GM19455 (cell line): ENCODE data around the gene MED28.
"Not testable (repeated sequence)": the region's sequence is repeated elsewhere in the genome, so short reads cannot be mapped to it uniquely, and the experiment has no call there.

Experiments used
- ATAC-seq: cut with Tn5 transposase; IDR thresholded peaks from one replicate; pipeline ENCODE4 v1.9.1; 2021; ENCODE audit not compliant: unreplicated experiment

Gene MED28

DNA sequence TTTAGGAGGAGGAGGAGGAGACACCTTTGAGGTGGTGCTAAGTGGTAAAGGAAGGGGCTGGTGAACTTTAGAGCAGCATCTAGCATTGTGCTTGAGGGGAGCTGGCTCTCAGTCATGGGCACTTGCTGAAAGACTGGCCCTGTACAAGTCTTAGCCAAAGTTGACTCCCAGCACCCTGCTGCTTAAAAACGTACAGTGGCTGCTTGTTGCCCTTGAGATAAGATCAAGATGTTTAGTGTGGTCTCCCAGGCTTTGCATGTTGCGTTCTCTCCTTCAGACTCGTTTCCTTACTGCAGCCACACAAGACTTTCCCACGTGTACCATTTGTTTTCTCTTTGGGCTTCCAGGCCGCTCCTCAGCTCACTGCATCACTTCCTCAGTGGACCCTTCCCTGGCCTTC, 1.8 kb downstream of the MED28 start:
- ATAC-seq: no peak

DNA sequence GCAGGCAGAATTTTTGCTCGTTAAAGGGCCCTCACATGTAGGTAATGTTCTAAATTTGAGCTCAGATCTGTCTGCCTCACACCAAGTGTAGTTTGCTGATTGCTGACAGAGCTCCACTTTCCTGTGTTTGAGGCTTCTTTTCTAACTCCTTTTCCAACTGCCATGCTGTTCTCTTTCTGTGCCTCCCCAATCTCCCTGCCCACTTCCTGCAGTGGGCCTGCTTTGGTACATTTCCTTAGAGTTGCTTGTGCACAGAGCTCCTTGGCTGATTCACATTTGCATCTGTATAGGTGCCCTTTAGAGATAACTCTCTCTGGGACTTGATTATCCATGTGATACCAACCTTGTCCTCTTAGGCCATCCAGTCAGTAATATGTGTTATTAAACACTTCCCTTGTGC, 4.5 kb downstream of the MED28 start:
- ATAC-seq: no peak

- ATAC-seq: no peak
These were observed 5.1 kb downstream of the MED28 start for GRCh38 chr4:17619416-17620105.

- ATAC-seq: no peak
These were observed 9.1 kb downstream of the MED28 start for GRCh38 chr4:17623451-17624001.

DNA sequence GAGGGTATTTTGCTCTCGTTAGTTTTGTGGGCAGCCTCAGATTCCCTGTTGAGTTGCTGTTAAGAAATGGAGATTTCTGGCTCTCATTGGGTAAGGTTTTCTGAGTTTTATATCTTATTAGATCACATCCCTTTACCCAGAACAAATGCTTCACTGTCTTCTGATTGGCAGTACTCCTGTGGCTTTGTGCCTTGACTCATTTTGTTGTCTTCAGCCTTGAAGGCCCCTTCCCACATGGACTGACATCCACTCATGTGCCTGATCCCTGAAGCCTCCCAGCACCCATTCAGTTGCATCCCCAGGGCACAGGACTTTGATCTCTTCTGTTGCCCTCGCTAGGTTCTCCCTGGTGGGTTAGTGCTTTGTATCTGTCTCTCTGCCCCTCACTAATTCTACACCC, 10.4 kb downstream of the MED28 start:
- no peak for ATAC-seq

- ATAC-seq: no peak
These were observed 15.8 kb downstream of the MED28 start for GRCh38 chr4:17630228-17630627.

DNA sequence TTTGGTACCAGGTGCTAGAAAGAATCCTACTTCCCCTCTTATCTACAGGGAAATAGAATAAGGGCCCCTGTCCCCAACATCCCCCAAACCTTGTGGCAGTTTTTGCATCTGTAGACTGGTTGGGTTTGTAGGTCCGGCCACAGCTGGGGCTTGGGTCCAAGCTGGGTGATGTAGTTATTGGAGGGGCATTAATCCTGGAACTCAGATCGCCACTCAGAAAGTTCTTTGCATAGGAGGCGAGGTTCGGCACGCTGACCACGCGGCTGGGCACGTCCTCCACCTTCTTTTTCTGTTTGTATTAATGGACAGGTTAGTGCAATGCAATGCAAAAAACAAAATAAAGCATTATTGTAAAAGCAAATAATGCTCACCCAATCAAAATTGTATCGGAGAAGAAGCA, 19.2 kb downstream of the MED28 start:
- no peak for ATAC-seq

DNA sequence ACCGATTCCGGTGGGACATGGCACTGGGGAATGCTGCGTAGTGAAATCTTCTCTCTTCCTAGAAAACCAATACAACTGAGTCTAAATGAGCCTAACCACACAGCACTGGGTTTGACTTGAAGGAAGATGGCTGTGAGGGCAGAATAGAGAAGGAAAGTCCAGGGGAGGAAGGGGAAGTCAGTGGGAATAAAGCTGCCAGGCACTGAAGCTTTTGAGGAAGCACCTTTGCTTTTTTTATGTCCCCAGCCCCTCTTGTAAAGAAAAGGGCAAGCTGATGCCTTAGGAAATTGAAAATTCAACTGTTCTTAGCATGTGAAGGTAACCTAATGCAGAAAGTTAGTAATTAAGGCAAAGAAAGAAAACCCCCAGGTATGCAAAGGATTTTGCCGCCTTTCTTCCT, 20.6 kb downstream of the MED28 start:
- no peak for ATAC-seq

DNA sequence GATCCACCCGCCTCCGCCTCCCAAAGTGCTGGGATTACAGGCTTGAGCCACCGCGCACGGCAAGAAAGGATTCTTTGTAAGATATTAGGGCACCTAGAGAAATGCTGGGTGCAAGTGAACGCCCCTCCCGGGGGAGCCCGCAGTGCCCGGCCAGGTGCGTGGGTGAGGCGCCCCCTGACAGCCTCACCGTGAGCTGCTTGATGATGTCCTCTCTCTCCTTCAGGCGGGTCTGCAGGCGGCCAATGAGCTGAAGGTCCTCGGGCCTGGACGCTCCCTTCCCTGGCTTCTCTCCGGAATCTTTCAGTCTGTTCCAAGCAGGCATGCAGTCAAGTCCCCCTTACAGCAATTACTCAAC, 21.9 kb downstream of the MED28 start:
- peak; percentile 11 for ATAC-seq

GRCh38 chr4:17636696-17637622, 22.5 kb downstream of the MED28 start:
- ATAC-seq: peak; percentile 94

DNA sequence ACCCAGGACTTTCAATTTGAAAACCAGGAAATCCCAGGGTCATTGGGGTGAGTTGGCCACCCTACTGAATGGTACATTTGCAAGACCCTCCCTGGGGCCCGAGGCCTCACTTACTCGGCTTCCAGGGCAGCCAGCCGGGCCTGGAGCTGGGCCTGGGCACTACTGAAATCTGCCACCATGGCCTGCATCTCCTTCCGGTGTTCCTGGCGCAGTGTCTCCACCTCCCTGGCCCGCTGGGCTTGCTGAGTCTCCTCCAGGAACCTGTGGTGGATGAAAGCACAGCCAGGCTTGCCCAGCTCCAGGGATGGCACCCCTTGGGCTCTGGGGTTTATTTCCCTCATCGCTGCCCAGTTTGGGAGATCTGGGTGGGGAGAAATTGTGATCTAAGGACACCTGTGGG, 24.7 kb downstream of the MED28 start:
- no peak for ATAC-seq

DNA sequence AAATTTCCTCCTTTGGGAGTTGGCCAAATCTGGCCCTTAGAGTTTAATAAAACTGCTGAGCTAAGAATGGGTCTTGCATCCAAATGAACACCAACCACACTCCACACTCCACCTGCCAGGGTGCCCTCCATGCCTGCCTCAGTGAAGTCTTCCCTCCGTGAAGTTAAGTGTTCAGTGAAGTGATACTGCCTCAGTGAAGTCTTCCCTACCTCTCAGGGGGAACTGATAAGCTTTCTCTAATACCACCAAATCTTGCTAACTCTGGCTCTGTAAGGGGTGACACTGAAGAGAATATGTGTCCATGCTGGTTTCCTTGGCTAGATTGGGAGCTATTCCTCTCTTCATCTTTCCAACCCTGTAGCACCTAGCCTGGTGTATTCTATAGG, 27.9 kb downstream of the MED28 start:
- ATAC-seq: no peak

GRCh38 chr4:17646693-17647092, 32.3 kb downstream of the MED28 start:
- ATAC-seq: no peak

DNA sequence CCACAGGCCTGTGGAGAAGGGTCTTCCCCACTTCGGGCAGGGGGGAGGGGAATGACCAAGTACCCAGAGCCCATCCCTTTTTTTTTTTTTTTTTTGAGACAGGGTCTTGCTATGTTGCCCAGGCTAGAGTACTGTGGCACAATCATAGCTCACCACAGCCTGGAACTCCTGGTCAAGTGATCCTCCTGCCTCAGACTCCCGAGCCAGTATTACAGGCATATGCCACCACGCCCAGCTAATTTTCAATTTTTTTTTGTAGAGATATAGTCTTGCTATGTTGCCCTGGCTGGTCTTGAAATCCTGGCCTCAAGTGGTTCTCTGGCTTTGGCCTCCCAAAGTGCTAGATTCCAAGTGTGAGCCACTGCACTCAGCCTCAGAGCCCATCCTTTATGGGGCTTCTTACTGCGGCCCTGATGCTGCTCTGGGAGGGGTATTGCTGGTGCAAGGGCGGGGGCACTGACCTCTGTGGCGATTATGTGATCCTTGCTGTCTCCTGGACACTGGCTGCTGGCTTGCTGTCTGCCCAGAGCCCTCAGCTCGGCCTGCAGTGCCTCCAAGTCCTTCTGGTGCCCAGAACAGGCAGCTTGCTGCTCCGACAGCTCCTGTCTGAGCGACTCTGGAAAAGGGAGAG, 32.9 kb downstream of the MED28 start:
- no peak for ATAC-seq

- ATAC-seq: no peak
These were observed 33.5 kb downstream of the MED28 start for GRCh38 chr4:17647927-17648326.

DNA sequence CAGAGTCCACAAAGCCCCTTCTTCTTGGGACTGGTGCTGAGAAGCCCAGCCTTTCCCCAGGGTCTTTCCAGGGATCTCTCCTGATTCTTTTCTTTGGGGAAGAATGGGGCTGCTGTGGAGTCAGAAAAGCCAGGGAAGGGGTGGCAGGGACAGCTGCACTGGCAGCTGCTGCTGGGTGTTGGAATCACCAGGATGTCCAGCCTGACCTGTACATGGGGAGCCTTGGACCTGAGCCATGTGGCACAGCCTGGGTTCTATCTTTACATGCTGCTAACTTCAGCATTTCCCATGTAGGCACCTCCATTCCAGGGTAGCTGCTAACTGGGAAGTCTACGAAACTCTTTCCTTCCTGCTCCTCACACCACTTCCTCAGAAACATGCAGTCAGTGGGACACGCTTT, 36.0 kb downstream of the MED28 start:
- no peak for ATAC-seq

DNA sequence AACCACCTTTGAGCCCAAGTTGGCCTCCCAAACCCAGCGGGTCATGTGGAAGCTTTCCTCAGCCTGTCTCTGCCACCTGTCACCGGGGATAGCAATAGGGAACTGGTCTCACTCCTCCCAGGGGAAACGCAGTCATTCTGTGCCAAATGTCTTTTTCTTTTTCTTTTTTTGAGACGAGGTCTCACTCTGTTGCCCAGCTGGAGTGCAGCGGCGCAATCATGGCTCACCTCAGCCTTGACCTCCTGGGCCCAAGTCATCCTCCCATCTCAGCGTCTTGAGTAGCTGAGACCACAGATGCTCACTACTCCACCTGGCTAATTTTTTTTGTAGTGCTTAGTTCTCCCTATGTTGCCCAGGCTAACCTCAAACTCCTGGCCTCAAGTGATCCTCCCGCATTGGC, 40.3 kb downstream of the MED28 start:
- ATAC-seq: no peak

- no peak for ATAC-seq
These were observed 42.6 kb downstream of the MED28 start for GRCh38 chr4:17657090-17657489.

- ATAC-seq: no peak
These were observed 43.4 kb downstream of the MED28 start for GRCh38 chr4:17657849-17658248.

DNA sequence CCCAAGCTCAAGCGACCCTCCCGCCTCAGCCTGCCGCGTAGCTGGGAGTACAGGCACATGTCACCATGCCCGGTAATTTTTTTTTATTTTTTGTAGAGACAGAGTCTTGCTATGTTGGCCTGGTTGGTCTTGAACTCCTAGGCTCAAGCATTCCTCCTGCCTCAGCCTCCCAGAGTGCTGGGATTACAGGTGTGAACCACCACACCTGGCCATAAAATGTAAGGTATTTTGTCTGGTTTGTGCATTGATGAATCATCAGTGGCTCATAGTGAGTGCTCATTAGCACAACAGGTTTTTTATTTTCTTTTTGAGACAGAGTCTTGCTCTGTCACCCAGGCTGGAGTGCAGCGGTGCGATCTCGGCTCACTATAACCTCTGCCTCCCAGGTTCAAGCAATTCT, 44.8 kb downstream of the MED28 start:
- ATAC-seq: not testable (repeated sequence)

DNA sequence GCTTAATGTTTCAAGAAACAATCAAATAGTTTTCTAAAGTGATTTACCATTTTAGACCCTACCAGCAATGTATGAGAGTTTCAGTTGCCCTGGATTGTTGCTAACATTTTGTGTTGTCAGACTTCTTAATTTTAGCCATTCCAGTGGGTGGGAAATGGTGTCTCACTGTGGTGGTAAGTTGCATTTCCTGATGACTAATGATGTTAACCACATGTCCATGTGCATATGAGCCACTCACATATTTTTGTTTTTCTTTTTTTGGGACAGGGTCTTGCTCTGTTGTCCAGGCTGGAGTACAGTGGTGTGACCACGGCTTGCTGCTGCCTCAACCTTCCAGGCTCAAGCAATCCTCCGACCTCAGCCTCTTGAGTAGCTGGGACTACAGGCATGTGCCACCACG, 48.3 kb downstream of the MED28 start:
- ATAC-seq: no peak

DNA sequence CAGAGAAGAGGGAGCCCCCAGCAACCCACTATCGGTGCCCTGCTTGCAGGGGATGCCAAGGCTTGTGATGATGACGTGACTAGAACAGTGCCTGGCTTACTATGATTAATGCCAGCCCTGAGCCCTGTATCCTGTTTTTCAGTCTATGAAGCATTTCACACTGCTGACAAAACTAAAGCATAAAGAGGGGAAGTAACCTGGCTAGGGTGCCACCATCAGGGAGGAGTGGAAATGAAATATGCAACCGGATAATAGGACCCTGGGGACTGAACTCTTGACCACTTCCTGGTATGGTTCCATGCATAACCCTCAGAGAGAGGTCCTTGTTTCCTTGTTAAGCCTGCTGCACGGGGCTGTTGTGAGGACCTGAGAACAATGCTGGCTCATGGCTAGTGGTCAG, 50.3 kb downstream of the MED28 start:
- ATAC-seq: peak; percentile 87
